HL-60 (cell line): ENCODE data around the gene PPFIA4.
A peak's percentile ranks its signal among the peaks of the same experiment; 100 is the strongest.
"Not testable (repeated sequence)": the region's sequence is repeated elsewhere in the genome, so short reads cannot be mapped to it uniquely, and the experiment has no call there.

Experiments used
- DNase-seq, 2 experiments: peaks; one replicate each; pipeline ENCODE4 v3.0.0-alpha.2; 2010 to 2020; ENCODE audit warnings: low read depth in 1 of 2, low spot score in 1 of 2
- H3K27ac ChIP-seq: fragments of 250-450 bp; sonication (Bioruptor Pico); replicated peaks from 2 replicates; pipeline ENCODE4 v1.5.1; 2020; ENCODE audit warnings: mild to moderate bottlenecking, moderate library complexity
- H3K27me3 ChIP-seq: fragments of 250-450 bp; sonication (Bioruptor Pico); 2 replicates; pipeline ENCODE4 v1.5.1; 2021; ENCODE audit warnings: mild to moderate bottlenecking, moderate library complexity; ENCODE audit not compliant: insufficient read depth, poor library complexity, severe bottlenecking
- H3K4me3 ChIP-seq: replicated peaks from 2 replicates; pipeline ENCODE4 v1.5.1; 2011; ENCODE audit warnings: mild to moderate bottlenecking, control low read depth, low read length; ENCODE audit not compliant: insufficient read depth
- CTCF ChIP-seq: IDR thresholded peaks from one replicate; pipeline ENCODE4 v1.5.1; 2011; ENCODE audit warnings: low read length, control low read depth, inconsistent platforms; ENCODE audit not compliant: insufficient read depth
- GABPA ChIP-seq: IDR thresholded peaks from 2 replicates; pipeline ENCODE4 v1.6.1; 2012; ENCODE audit warnings: low read depth
- POLR2AphosphoS5 ChIP-seq: IDR thresholded peaks from 2 replicates; pipeline ENCODE4 v1.6.1; 2012; ENCODE audit warnings: low read depth
- REST ChIP-seq: IDR thresholded peaks from 2 replicates; pipeline ENCODE4 v1.6.1; 2012; ENCODE audit warnings: low read depth; ENCODE audit not compliant: insufficient replicate concordance
- SPI1 ChIP-seq: IDR thresholded peaks from 2 replicates; pipeline ENCODE4 v1.6.1; 2012; ENCODE audit warnings: low read depth, mild to moderate bottlenecking, borderline replicate concordance

PPFIA4 gene

GRCh38 chr1:203005395-203006142 is 20.7 kb upstream of the PPFIA4 start:
- TF ChIP-seq POLR2AphosphoS5: 0 out of 2 replicates have a peak, but pooled peaks have one; percentile 28
- H3K27me3 ChIP-seq: not testable (repeated sequence)
- peak in 1 of 2 experiments; percentile 70 for DNase-seq
- Histone ChIP-seq H3K27ac (peak overlapping the region; percentile 94), H3K4me3 (peak overlapping the region; percentile 90; the same call in 1 of the 2 replicates)

- peak; percentile 97 to 98 for DNase-seq
- TF ChIP-seq GABPA (no peak), REST (peak; percentile 26), POLR2AphosphoS5 (peak; percentile 99)
- no peaks in the 10 kb centered on the region for H3K27me3 ChIP-seq
- H3K27ac ChIP-seq: peak within 1 kb of the TSS; percentile 94
- H3K4me3 ChIP-seq: peak within 1 kb of the TSS; percentile 90
Observed at GRCh38 chr1:203006948-203007871, 19.1 kb upstream of the PPFIA4 start, which contains the start of gene TMEM183A. Gene TMEM183A (plus strand): TSS chr1:203007374. CDS start chr1:203007466, 92 bp downstream.

- H3K27me3 ChIP-seq: no peaks in the 10 kb centered on the region
- no peak overlapping the region for H3K27ac ChIP-seq
- no peak for TF ChIP-seq POLR2AphosphoS5
- TF ChIP-seq REST: no peak
- no peak for TF ChIP-seq CTCF
- TF ChIP-seq SPI1: no peak
- no peak for TF ChIP-seq GABPA
- H3K4me3 ChIP-seq: no peak overlapping the region
- no peak for DNase-seq
Observed at GRCh38 chr1:203009185-203009584, 17.1 kb upstream of the PPFIA4 start.

GRCh38 chr1:203011582-203011981 is 14.7 kb upstream of the PPFIA4 start:
- TF ChIP-seq GABPA (no peak), CTCF (no peak), REST (no peak), SPI1 (no peak), POLR2AphosphoS5 (no peak)
- no peak overlapping the region for H3K4me3 ChIP-seq
- no peak for DNase-seq

More at GRCh38 chr1:203011582-203011981, 14.7 kb upstream of the PPFIA4 start:
- Histone ChIP-seq H3K27ac (no peak overlapping the region), H3K27me3 (no peaks in the 10 kb centered on the region)
